WTC11 (cell line): ENCODE results near the gene HTR6. TPM values are rescaled to one million over a fixed set of nuclear protein-coding genes. Genes with fewer than 3 reads are reported as not detected.
A peak's percentile ranks its signal among the peaks of the same experiment; 100 is the strongest.

Experiments
- ATAC-seq: fragments of 200-7000 bp; cut with Tn5 transposase; 2 replicates; pipeline ENCODE4 v1.10.0; 2021; ENCODE audit warnings: mild to moderate bottlenecking, moderate library complexity
- CTCF ChIA-PET: fragments of 300-600 bp; sonication (Branson Sonifier 250); formaldehyde crosslinking; loops from one replicate; lab custom pipeline; 2021; ENCODE audit warnings: antibody characterized with exemption; lab: Charles Lee
- POLR2A ChIA-PET: fragments of 350-600 bp; sonication (Branson Sonifier 250); formaldehyde crosslinking; loops from one replicate; lab custom pipeline; 2021; ENCODE audit warnings: antibody characterized with exemption; lab: Charles Lee
- DNase-seq: peaks from one replicate; pipeline ENCODE4 v3.0.0; 2021; ENCODE audit warnings: low spot score
- H3K27ac Mint-ChIP-seq: 2 replicates; pipeline ENCODE4 v1.8.0; 2021; ENCODE audit warnings: mixed read lengths
- H3K27me3 Mint-ChIP-seq: 2 replicates; pipeline ENCODE4 v1.8.0; 2021; ENCODE audit warnings: low read depth, mild to moderate bottlenecking, moderate library complexity, mixed read lengths
- H3K36me3 Mint-ChIP-seq: 2 replicates; pipeline ENCODE4 v1.8.0; 2021; ENCODE audit warnings: mixed read lengths
- H3K4me1 Mint-ChIP-seq: 2 replicates; pipeline ENCODE4 v1.8.0; 2022; ENCODE audit warnings: mixed read lengths
- H3K4me3 Mint-ChIP-seq: 2 replicates; pipeline ENCODE4 v1.8.0; 2021; ENCODE audit warnings: mild to moderate bottlenecking, moderate library complexity, mixed read lengths
- H3K9me3 Mint-ChIP-seq: 2 replicates; pipeline ENCODE4 v1.8.0; 2021; ENCODE audit warnings: mixed read lengths
- CBFB ChIP-seq: sonication (generic); formaldehyde crosslinking; IDR thresholded peaks from 2 replicates; pipeline ENCODE4 v1.8.1; 2022; ENCODE audit warnings: mild to moderate bottlenecking, low read depth, missing genetic modification reagents
- GTF2I ChIP-seq: fragments of 250-450 bp; sonication (Bioruptor Pico); conservative IDR thresholded peaks from 2 replicates; pipeline ENCODE4 v1.4.0; 2021; ENCODE audit warnings: mild to moderate bottlenecking
- total RNA-seq: library from RNA; stranded (reverse); gene quantifications from 3 replicates; pipeline ENCODE4 v1.2.3, GENCODE V29; 2021

The HTR6 gene
- total RNA-seq, 1 experiment from 2014 or later, result 0.90 TPM

GRCh38 chr1:19730232-19730631 is 65.6 kb downstream of the HTR6 start:
- H3K27ac Mint-ChIP-seq, result no peak overlapping the region
- peaks cover 9% of the 10 kb centered on the region for H3K9me3 Mint-ChIP-seq
- H3K4me3 Mint-ChIP-seq, result no peak overlapping the region
- ChIA-PET POLR2A (no interaction called here), CTCF (interaction anchor here (1.0 to 3.2 kb wide), 3 partner anchors 15 to 76 kb away, joined by 3 to 13 read pairs (median 5); no protein-coding TSS in a partner anchor)
- no peak for DNase-seq
- no peaks in the 10 kb centered on the region for H3K4me1 Mint-ChIP-seq
- no peaks in the 10 kb centered on the region for H3K27me3 Mint-ChIP-seq
- no peak for TF ChIP-seq CBFB (CRISPR knock-in tag)
- peak; percentile 78 for TF ChIP-seq GTF2I
- no peak for ATAC-seq
- 0 out of 2 replicates have a peak, but pooled peaks cover 4% of the 10 kb centered on the region for H3K36me3 Mint-ChIP-seq

Other genes starting within 250 kb of the HTR6 start
- gene CAPZB, start 179.3 kb upstream of the HTR6 start, total RNA-seq, result 348 to 380 TPM (median 363 TPM) in 3 replicates
- gene NBL1, start 20.6 kb upstream of the HTR6 start, total RNA-seq, result 8.8 to 17.1 TPM (median 10.2 TPM) in 3 replicates
- 7.2 to 9.3 TPM (median 7.5 TPM) in 3 replicates for gene TMCO4, start 135.0 kb downstream of the HTR6 start, total RNA-seq
- not detected in 3 replicates for gene RNF186, start 150.4 kb downstream of the HTR6 start, total RNA-seq
- gene OTUD3, start 217.5 kb downstream of the HTR6 start, total RNA-seq, result 16.1 to 19.4 TPM (median 16.4 TPM) in 3 replicates